SK-N-SH (cell line): ENCODE measurements around the gene RAB10. TPM values are rescaled to one million over a fixed set of nuclear protein-coding genes. Genes with fewer than 3 reads are reported as not detected.
A peak's percentile ranks its signal among the peaks of the same experiment; 100 is the strongest.

Experiments
- CTCF ChIA-PET: fragments of 300-600, 350-600 bp; formaldehyde crosslinking; extraction: SDS; loops from one replicate; lab custom pipeline; 2021; lab: Yijun Ruan, JAX
- POLR2A ChIA-PET: fragments of 350-600 bp; sonication (Branson Sonifier 250); formaldehyde crosslinking; extraction: SDS; loops from one replicate; lab custom pipeline; 2020; ENCODE audit warnings: antibody characterized with exemption, inconsistent platforms; lab: Yijun Ruan, JAX
- DNase-seq: peaks from one replicate; pipeline ENCODE4 v3.0.0; 2012
- H2AFZ ChIP-seq: fragments of 200-600 bp; sonication (generic); 2 replicates; pipeline ENCODE4 v1.8.1; 2016; ENCODE audit warnings: antibody characterized with exemption, mild to moderate bottlenecking, low read depth
- H3F3A ChIP-seq: fragments of 200-600 bp; sonication (generic); replicated peaks from 2 replicates; pipeline ENCODE3; 2016; ENCODE audit warnings: antibody characterized with exemption, mild to moderate bottlenecking; ENCODE audit not compliant: insufficient read depth
- H3K27ac ChIP-seq, 2 experiments: fragments of 200-500 bp in 1 of 2; fragments of 200-600 bp in 1 of 2; sonication (Bioruptor generic) in 1 of 2; sonication (generic), shearing (Covaris generic) in 1 of 2; 2 replicates each; pipeline versions ENCODE4 v1.5.1 to v1.6.1; 2014 to 2016; ENCODE audit warnings: low read depth in 2 of 2, inconsistent platforms in 1 of 2, low read length in 1 of 2, mild to moderate bottlenecking in 1 of 2, mixed read lengths in 1 of 2
- H3K27me3 ChIP-seq: fragments of 200-600 bp; sonication (generic), shearing (Covaris generic); 2 replicates; pipeline ENCODE4 v1.6.1; 2016; ENCODE audit warnings: mixed run types; ENCODE audit not compliant: insufficient read depth
- H3K36me3 ChIP-seq, 2 experiments: fragments of 200-500 bp in 1 of 2; fragments of 200-600 bp in 1 of 2; sonication (Bioruptor generic) in 1 of 2; sonication (generic) in 1 of 2; replicated peaks in 1 of 2; 2 replicates each; pipeline versions ENCODE3 to v1.5.1; 2014 to 2016; ENCODE audit warnings: low read length in 1 of 2, mild to moderate bottlenecking in 1 of 2; ENCODE audit not compliant: insufficient read depth in 2 of 2, control insufficient read depth in 1 of 2
- H3K4me1 ChIP-seq, 2 experiments: fragments of 200-500 bp in 1 of 2; fragments of 200-600 bp in 1 of 2; sonication (Bioruptor generic) in 1 of 2; sonication (generic), shearing (Covaris generic) in 1 of 2; 2 replicates each; pipeline versions ENCODE4 v1.5.1 to v1.6.1; 2014 to 2016; ENCODE audit warnings: low read depth in 1 of 2, low read length in 1 of 2, mixed run types in 1 of 2; ENCODE audit not compliant: insufficient read depth in 2 of 2, control insufficient read depth in 1 of 2
- H3K4me2 ChIP-seq: fragments of 200-600 bp; sonication (generic), shearing (Covaris generic); 2 replicates; pipeline ENCODE4 v1.6.1; 2017; ENCODE audit warnings: mixed run types
- H3K4me3 ChIP-seq, 2 experiments: fragments of 200-500 bp in 1 of 2; fragments of 200-600 bp in 1 of 2; sonication (Bioruptor generic) in 1 of 2; sonication (generic), shearing (Covaris generic) in 1 of 2; 2 replicates each; pipeline versions ENCODE4 v1.5.1 to v1.8.1; 2014 to 2016; ENCODE audit warnings: low read depth in 2 of 2, inconsistent platforms in 1 of 2, low read length in 1 of 2, mild to moderate bottlenecking in 1 of 2, mixed read lengths in 1 of 2, moderate library complexity in 1 of 2
- H3K79me2 ChIP-seq: fragments of 200-600 bp; sonication (generic); 2 replicates; pipeline ENCODE4 v1.8.1; 2017; ENCODE audit warnings: mild to moderate bottlenecking; ENCODE audit not compliant: insufficient read depth
- H3K9ac ChIP-seq: fragments of 200-600 bp; sonication (generic); 2 replicates; pipeline ENCODE4 v1.6.1; 2017; ENCODE audit warnings: mixed run types
- H3K9me2 ChIP-seq: fragments of 200-600 bp; sonication (generic); 2 replicates; pipeline ENCODE4 v1.6.1; 2017; ENCODE audit warnings: mixed run types
- H3K9me3 ChIP-seq: fragments of 200-600 bp; sonication (generic); 2 replicates; pipeline ENCODE4 v1.6.1; 2017; ENCODE audit warnings: mixed run types, mild to moderate bottlenecking, moderate library complexity
- H4K20me1 ChIP-seq: fragments of 200-600 bp; sonication (generic); 2 replicates; pipeline ENCODE4 v1.6.1; 2017; ENCODE audit warnings: mild to moderate bottlenecking, mixed run types; ENCODE audit not compliant: insufficient read depth
- CHD2 ChIP-seq: fragments of 150-350 bp; IDR thresholded peaks from 2 replicates; pipeline ENCODE4 v1.6.1; 2018; ENCODE audit warnings: low read length; ENCODE audit not compliant: partially characterized antibody
- EP300 ChIP-seq, 2 experiments: IDR thresholded peaks; 2 replicates each; pipeline versions ENCODE4 v1.4.0 to v1.6.1; 2012; ENCODE audit warnings: borderline replicate concordance in 1 of 2, low read depth in 1 of 2, low read length in 1 of 2
- FOSL2 ChIP-seq: IDR thresholded peaks from 2 replicates; pipeline ENCODE4 v1.4.0; 2012; ENCODE audit warnings: low read depth, mild to moderate bottlenecking, moderate library complexity, borderline replicate concordance
- FOXM1 ChIP-seq: IDR thresholded peaks from 2 replicates; pipeline ENCODE4 v1.4.0; 2012; ENCODE audit warnings: low read depth, mild to moderate bottlenecking
- IRF3 ChIP-seq: fragments of 150-350 bp; IDR thresholded peaks from 2 replicates; pipeline ENCODE4 v1.6.1; 2016; ENCODE audit warnings: mild to moderate bottlenecking, low read depth, low read length
- JUND ChIP-seq: IDR thresholded peaks from 2 replicates; pipeline ENCODE4 v1.4.0; 2012
- MAX ChIP-seq: IDR thresholded peaks from 2 replicates; pipeline ENCODE4 v1.4.0; 2012; ENCODE audit warnings: low read depth
- MXI1 ChIP-seq: IDR thresholded peaks from 2 replicates; pipeline ENCODE4 v1.6.1; 2012; ENCODE audit warnings: mild to moderate bottlenecking, low read depth, low read length, improper control_type of control experiment
- NRF1 ChIP-seq: IDR thresholded peaks from 2 replicates; pipeline ENCODE4 v1.6.1; 2012; ENCODE audit warnings: low read depth, mild to moderate bottlenecking, low read length
- POLR2AphosphoS5 ChIP-seq: IDR thresholded peaks from 2 replicates; pipeline ENCODE4 v1.6.1; 2012; ENCODE audit warnings: low read depth, low read length
- RAD21 ChIP-seq: IDR thresholded peaks from 2 replicates; pipeline ENCODE4 v1.6.1; 2012; ENCODE audit warnings: mild to moderate bottlenecking, low read length
- REST ChIP-seq: IDR thresholded peaks from 2 replicates; pipeline ENCODE4 v1.6.1; 2012; ENCODE audit warnings: mild to moderate bottlenecking, low read depth, low read length, moderate library complexity
- RFX5 ChIP-seq: IDR thresholded peaks from 2 replicates; pipeline ENCODE4 v1.6.1; 2012; ENCODE audit warnings: mild to moderate bottlenecking, improper control_type of control experiment, low read length
- RXRA ChIP-seq: IDR thresholded peaks from 2 replicates; pipeline ENCODE4 v1.4.0; 2012; ENCODE audit warnings: low read depth, mild to moderate bottlenecking, borderline replicate concordance
- SIN3A ChIP-seq: IDR thresholded peaks from 2 replicates; pipeline ENCODE4 v1.6.1; 2012; ENCODE audit warnings: low read depth, mild to moderate bottlenecking, low read length, moderate library complexity, borderline replicate concordance
- SMC3 ChIP-seq: IDR thresholded peaks from 2 replicates; pipeline ENCODE4 v1.6.1; 2012; ENCODE audit warnings: low read depth, low read length, improper control_type of control experiment
- TCF12 ChIP-seq: IDR thresholded peaks from 2 replicates; pipeline ENCODE4 v1.4.0; 2012
- TEAD4 ChIP-seq: IDR thresholded peaks from 2 replicates; pipeline ENCODE4 v1.4.0; 2012; ENCODE audit warnings: mild to moderate bottlenecking, borderline replicate concordance; ENCODE audit not compliant: insufficient read depth
- USF2 ChIP-seq: fragments of 150-350 bp; IDR thresholded peaks from 2 replicates; pipeline ENCODE4 v1.6.1; 2017; ENCODE audit warnings: antibody characterized with exemption, low read length, low read depth, borderline replicate concordance
- YY1 ChIP-seq: IDR thresholded peaks from 2 replicates; pipeline ENCODE4 v1.4.0; 2012; ENCODE audit warnings: low read depth, mild to moderate bottlenecking
- ZBTB33 ChIP-seq: IDR thresholded peaks from 2 replicates; pipeline ENCODE4 v1.4.0; 2012; ENCODE audit warnings: low read depth, borderline replicate concordance
- WGBS: methylation state at CpG from one replicate; pipeline ENCODE4 v1.1.6; 2017; ENCODE audit warnings: low lambda C conversion rate; 5-methylcytosine and 5-hydroxymethylcytosine counted together
- polyA plus RNA-seq, 3 experiments: library from polyadenylated mRNA; depleted of rRNA; stranded (reverse); fragments of >200 nt; gene quantifications; 2 replicates each; pipeline ENCODE4 v1.2.3, GENCODE V29; 2012

The RAB10 gene
- polyA plus RNA-seq, 1 of the 3 experiments (the other 2 are of a cell fraction) = 47.5 TPM

- CTCF ChIA-PET = interaction anchor here (1.1 kb wide), 2 partner anchors 9 to 228 kb away, joined by 3 to 4 read pairs; no protein-coding TSS in a partner anchor
These were observed 145.0 kb downstream of the RAB10 start for GRCh38 chr2:26178746-26179436.

More at GRCh38 chr2:26178746-26179436, 145.0 kb downstream of the RAB10 start:
- Histone ChIP-seq H3K4me3 (peak overlapping the region; percentile 56 to 66), H3K27me3 (no peaks in the 10 kb centered on the region), H3K4me1 (peaks cover 0 to 15% of the 10 kb centered on the region in 2 experiments; a peak in 1 of 4 replicates), H3K9ac (peak overlapping the region; percentile 63), H3K9me3 (no peaks in the 10 kb centered on the region), H3K79me2 (no peaks in the 10 kb centered on the region), H3K36me3 (no peaks in the 10 kb centered on the region), H3F3A (no peaks in the 10 kb centered on the region), H3K4me2 (peak overlapping the region; percentile 94), H3K9me2 (no peaks in the 10 kb centered on the region), H3K27ac (peak overlapping the region in 1 of 2 experiments; percentile 51; a peak in 1 of 4 replicates), H4K20me1 (no peaks in the 10 kb centered on the region), H2AFZ (peak overlapping the region; percentile 99)
- TF ChIP-seq EP300 (IDR thresholded peaks at IDR 0.05; ENCODE audit: borderline replicate concordance in 1 of 2, low read depth in 1 of 2, low read length in 1 of 2) (no peak), TEAD4 (no peak), MXI1 (peak; percentile 34; the same call in 1 of the 2 replicates), SIN3A (0 out of 2 replicates have a peak, but pooled peaks have one; percentile 32), ZBTB33 (no peak), RXRA (no peak), CHD2 (peak; percentile 25), IRF3 (no peak), NRF1 (no peak), RAD21 (0 out of 2 replicates have a peak, but pooled peaks have one; percentile 4), FOXM1 (no peak), SMC3 (no peak), JUND (no peak), MAX (peak; percentile 30; the same call in 1 of the 2 replicates), USF2 (no peak), TCF12 (no peak), REST (no peak), POLR2AphosphoS5 (0 out of 2 replicates have a peak, but pooled peaks have one; percentile 58), RFX5 (no peak), YY1 (peak; percentile 54; the same call in 1 of the 2 replicates), FOSL2 (no peak)
- peak; percentile 89 for DNase-seq
- POLR2A ChIA-PET = no interaction called here
- WGBS = 14% methylated on average over 28 of the region's 48 CpGs
